HG03521 (cell line): ENCODE data around the gene BCL2L13.
A peak's percentile ranks its signal among the peaks of the same experiment; 100 is the strongest.

Experiments
- ATAC-seq: cut with Tn5 transposase; IDR thresholded peaks from one replicate; pipeline ENCODE4 v1.9.1; 2021; ENCODE audit warnings: mild to moderate bottlenecking, moderate library complexity; ENCODE audit not compliant: unreplicated experiment

BCL2L13 gene

GRCh38 chr22:17638432-17639246 is at the start of gene BCL2L13:
Gene BCL2L13 (plus strand): TSS chr22:17638757. CDS start chr22:17655712, 16,955 bp downstream.
- ATAC-seq, result peak; percentile 92

GRCh38 chr22:17589810-17590375 is 48.7 kb upstream of the BCL2L13 start:
- ATAC-seq, result no peak

- no peak for ATAC-seq
Observed at GRCh38 chr22:17590586-17590985, 48.0 kb upstream of the BCL2L13 start.

DNA sequence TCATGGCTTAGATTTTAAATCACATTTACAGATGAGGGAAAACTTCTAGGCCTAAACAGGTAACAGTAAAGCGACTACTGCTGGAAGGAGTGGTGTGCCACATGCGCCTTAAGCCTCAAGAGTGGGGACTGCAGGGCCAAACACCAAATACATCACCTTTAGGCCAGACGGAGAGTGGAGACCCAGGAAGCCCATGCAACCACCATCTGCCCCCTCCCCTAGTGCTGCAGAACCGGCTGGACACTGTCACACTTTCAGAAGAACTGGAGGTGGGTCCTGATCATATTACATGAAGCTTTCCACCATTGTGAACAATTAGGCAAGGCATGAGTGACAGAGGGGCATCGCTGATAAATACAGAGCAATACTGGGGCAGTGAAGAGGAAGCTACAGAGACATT is 46.4 kb upstream of the BCL2L13 start:
- no peak for ATAC-seq

DNA sequence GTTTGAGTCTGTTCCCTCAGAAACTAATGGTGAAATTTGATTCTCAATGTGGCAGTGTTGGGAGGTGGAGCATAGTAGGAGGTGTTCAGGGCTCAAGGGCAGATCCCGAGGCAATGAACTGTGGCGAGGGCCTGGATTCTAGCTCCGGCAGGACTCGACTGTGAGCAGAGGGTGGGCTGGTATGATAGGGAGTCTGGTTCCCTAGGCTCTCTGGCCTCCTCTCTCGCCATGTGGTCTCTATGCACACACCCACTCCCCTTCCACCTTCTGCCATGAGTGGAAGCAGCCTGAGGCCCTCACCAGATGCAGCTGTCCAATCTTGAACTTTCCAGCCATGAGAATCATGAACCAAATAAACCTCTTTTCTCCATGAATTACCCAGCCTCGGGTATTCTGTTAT is 42.3 kb upstream of the BCL2L13 start:
- no peak for ATAC-seq

DNA sequence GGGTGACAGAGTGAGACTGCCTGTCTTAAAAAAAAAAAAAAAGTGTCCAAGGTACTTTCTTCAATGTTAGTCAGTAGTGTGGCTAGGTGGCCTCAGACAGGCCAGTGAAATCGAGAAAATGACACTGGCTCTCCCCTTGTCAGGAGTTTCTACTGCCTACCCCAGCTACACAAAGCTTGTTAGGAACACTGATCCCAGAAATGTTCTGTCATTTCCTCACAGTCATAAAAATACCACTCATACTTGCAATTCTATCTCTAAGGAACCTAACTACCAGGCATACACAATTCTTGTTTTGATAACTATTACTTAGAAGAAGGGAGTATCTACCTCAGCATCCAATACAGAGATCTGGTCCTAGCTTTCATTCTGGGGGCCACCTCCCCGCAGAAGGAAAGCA is 41.3 kb upstream of the BCL2L13 start:
- ATAC-seq, result no peak

- no peak for ATAC-seq
Observed at GRCh38 chr22:17598318-17598717, 40.2 kb upstream of the BCL2L13 start.

GRCh38 chr22:17601031-17601430 is 37.5 kb upstream of the BCL2L13 start:
- no peak for ATAC-seq

DNA sequence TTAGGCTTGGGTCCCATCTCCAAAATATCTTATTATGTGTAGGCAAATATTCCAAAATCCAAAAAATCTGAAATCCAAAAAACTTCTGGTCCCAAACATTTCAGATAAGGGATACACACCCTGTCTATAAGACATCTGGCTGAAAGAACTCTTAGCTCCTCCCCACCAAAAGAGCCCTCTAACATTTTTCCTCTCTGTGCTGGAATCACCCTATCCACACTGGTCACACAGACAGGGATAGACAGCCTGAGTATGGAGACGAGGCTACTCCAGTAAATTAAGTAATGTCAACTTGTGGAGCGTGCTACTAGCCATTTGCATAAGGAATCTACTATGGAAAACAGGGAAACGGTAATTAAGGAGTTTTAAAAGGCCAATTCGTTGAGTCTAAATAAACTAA is 34.9 kb upstream of the BCL2L13 start:
- ATAC-seq, result no peak

- ATAC-seq, result no peak
Observed at GRCh38 chr22:17606496-17606895, 32.1 kb upstream of the BCL2L13 start.

- no peak for ATAC-seq
Observed at GRCh38 chr22:17607891-17608521, 30.6 kb upstream of the BCL2L13 start.

GRCh38 chr22:17612057-17612456 is 26.5 kb upstream of the BCL2L13 start:
- no peak for ATAC-seq

GRCh38 chr22:17613280-17613679 is 25.3 kb upstream of the BCL2L13 start:
- no peak for ATAC-seq

GRCh38 chr22:17627961-17628405 is 10.6 kb upstream of the BCL2L13 start:
- no peak for ATAC-seq

DNA sequence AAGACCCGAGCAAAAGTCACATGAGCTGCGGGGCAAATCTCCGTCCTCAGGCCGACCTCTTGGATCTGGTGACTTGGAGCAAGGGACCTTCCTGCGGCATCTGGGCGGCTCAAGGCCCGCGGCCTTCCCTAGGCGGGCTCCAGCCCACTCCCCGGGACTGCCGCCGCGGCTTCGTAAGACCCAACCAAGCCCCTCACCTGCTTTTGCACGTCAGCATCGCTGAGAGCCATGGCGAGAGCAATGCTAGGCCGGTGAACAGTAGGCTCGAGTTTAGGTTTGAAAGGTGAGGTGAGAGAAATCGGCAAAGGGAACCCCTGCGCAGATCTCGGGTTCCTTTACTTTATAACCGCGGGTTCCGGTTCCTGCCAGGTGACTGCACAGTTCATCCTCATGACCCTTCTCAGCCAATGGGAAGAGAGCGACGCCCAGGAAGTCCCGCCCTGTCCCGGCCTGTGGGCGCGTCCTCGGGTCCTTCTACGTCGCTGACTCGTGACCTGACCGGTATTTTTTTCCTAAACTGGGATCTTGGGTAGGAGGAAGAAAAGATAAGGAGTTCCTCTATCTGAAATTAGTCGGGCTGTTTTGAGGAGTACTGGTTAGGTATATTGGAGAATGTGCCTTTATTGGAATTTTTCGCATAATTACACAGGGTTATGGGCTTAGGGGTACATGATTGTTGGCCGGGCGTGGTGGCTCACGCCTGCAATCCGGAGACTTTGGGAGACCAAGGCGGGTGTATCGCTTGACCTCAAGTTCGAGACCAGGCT is 10.0 kb upstream of the BCL2L13 start, which contains the start of gene ATP6V1E1:
ATP6V1E1 (minus strand) TSS at position 344 of the 767 bp plus-strand sequence; CDS start at position 230, 114 bp downstream.
- peak; percentile 99 for ATAC-seq

DNA sequence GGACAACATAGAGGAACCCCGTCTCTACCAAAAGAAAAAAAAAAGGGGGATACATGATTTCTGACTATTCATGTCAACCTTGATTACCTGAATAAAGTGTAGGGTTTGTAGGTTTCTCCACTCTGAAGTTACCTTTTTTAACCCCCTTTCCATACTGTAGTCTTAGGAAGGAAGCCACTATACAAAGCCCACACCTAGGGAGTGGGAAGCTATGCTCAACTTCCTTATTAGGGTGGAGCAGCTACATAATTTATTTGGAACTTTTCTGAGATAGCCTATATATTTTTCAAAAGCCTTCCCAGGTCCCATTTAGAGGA is 9.4 kb upstream of the BCL2L13 start:
- ATAC-seq, result no peak

- no peak for ATAC-seq
Observed at GRCh38 chr22:17629641-17630040, 8.9 kb upstream of the BCL2L13 start.

- ATAC-seq, result no peak
Observed at GRCh38 chr22:17631076-17631565, 7.4 kb upstream of the BCL2L13 start.

DNA sequence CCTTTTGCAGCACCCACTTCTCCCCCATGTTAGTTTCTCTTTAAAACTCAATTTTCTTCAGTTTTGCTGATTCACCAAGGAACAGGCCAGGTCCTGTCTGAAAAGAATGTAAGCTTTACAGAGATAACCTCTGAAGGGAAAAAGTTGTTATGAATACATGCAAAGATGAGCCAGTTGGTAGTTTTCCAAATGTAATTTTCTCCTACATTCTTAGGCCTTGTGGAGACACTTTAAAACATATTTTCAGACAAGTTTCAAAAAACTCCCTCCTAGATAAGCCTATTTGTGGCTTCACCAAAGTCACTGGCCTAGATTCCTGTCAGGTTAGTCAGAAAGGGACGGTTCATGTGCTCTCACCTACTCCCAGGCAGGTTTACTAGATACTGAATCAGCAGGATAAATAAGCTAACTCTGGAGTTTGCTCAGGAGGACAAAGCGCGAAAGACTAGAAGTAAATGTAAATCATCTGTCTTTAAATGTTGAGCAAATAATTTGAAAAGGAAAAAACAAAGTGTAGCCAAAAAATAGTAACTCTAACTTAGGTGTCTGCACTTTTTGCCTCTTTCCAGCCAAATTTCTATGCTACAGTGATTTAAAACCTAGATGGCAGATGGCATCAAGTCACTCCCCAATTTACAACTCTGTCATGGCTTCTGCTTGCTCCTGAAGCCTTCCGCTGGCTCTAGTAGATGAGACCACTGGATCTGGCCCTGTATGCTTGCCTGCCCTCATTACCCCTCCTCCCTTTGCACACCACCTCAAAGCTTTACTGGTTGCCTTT is 5.2 kb upstream of the BCL2L13 start:
- ATAC-seq, result no peak

DNA sequence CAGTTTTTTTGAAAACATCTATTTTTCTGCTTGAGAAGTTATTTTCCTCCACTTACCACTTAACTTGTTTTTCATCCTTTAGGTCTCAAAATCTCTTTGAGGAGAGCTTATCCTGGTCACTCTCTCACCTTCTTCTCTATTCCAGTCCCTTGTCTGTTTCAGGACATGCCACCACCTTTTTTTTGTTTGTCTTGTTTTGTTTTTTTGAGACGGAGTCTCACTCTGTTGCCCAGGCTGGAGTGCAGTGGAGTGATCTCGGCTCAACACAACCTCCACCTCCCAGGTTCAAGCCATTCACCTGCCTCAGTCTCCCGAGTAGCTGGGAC is 4.6 kb upstream of the BCL2L13 start:
- ATAC-seq, result no peak
